GM23338 (cell line): Measurements from ENCODE around the gene LRMDA. TPM values are rescaled to one million over a fixed set of nuclear protein-coding genes. Genes with fewer than 3 reads are reported as not detected.
A peak's percentile ranks its signal among the peaks of the same experiment; 100 is the strongest.

Experiments used
- ATAC-seq: fragments of 200-7000 bp; cut with Tn5 transposase; 3 replicates; pipeline ENCODE4 v1.9.1; 2020
- DNase-seq: peaks from one replicate; pipeline ENCODE4 v3.0.0-alpha.2; 2015; ENCODE audit warnings: low spot score
- H2AFZ ChIP-seq: fragments of 200-600 bp; sonication (generic); 2 replicates; pipeline ENCODE4 v1.8.0; 2016; ENCODE audit warnings: antibody characterized with exemption, mild to moderate bottlenecking, moderate library complexity
- H3F3A ChIP-seq: fragments of 200-600 bp; sonication (generic); replicated peaks from 2 replicates; pipeline ENCODE4 v1.8.0; 2017; ENCODE audit warnings: antibody characterized with exemption, mixed run types, low read depth
- H3K27ac ChIP-seq: fragments of 200-600 bp; sonication (generic); 2 replicates; pipeline ENCODE4 v1.6.1; 2016; ENCODE audit warnings: low read depth
- H3K27me3 ChIP-seq: fragments of 200-600 bp; sonication (generic); 2 replicates; pipeline ENCODE4 v1.8.0; 2016; ENCODE audit warnings: mild to moderate bottlenecking, mixed run types, moderate library complexity; ENCODE audit not compliant: insufficient read depth
- H3K36me3 ChIP-seq: fragments of 200-600 bp; sonication (generic); 2 replicates; pipeline ENCODE4 v1.8.0; 2016; ENCODE audit warnings: mild to moderate bottlenecking; ENCODE audit not compliant: insufficient read depth
- H3K4me1 ChIP-seq: fragments of 200-600 bp; sonication (generic); 2 replicates; pipeline ENCODE4 v1.8.0; 2016; ENCODE audit warnings: mild to moderate bottlenecking, moderate library complexity; ENCODE audit not compliant: insufficient read depth
- H3K4me2 ChIP-seq: fragments of 200-600 bp; sonication (generic); 2 replicates; pipeline ENCODE4 v1.7.1; 2017; ENCODE audit warnings: mixed run types
- H3K4me3 ChIP-seq: fragments of 200-600 bp; sonication (generic); 2 replicates; pipeline ENCODE4 v1.6.1; 2016; ENCODE audit warnings: mixed run types
- H3K79me2 ChIP-seq: fragments of 200-600 bp; sonication (generic); replicated peaks from 2 replicates; pipeline ENCODE4 v1.8.0; 2017; ENCODE audit warnings: mild to moderate bottlenecking; ENCODE audit not compliant: insufficient read depth
- H3K9me2 ChIP-seq: fragments of 200-600 bp; sonication (generic); 2 replicates; pipeline ENCODE4 v1.8.0; 2017; ENCODE audit not compliant: insufficient read depth
- H4K20me1 ChIP-seq: fragments of 200-600 bp; sonication (generic); replicated peaks from 2 replicates; pipeline ENCODE4 v1.8.0; 2017; ENCODE audit warnings: mild to moderate bottlenecking; ENCODE audit not compliant: insufficient read depth
- H3K27ac Mint-ChIP-seq: 2 replicates; pipeline ENCODE4 v1.8.0; 2020; ENCODE audit warnings: inconsistent platforms, mild to moderate bottlenecking, moderate library complexity, mixed read lengths
- H3K27me3 Mint-ChIP-seq: 3 replicates; pipeline ENCODE4 v1.8.0; 2022; ENCODE audit warnings: low read depth, mild to moderate bottlenecking, moderate library complexity, mixed read lengths, inconsistent platforms; ENCODE audit not compliant: insufficient read depth, poor library complexity
- H3K36me3 Mint-ChIP-seq: 3 replicates; pipeline ENCODE4 v1.8.0; 2021; ENCODE audit warnings: low read depth, mild to moderate bottlenecking, inconsistent platforms, moderate library complexity, mixed read lengths
- H3K4me1 Mint-ChIP-seq: 3 replicates; pipeline ENCODE4 v1.8.0; 2020; ENCODE audit warnings: mild to moderate bottlenecking, inconsistent platforms, mixed read lengths
- H3K4me3 Mint-ChIP-seq: 3 replicates; pipeline ENCODE4 v1.8.0; 2021; ENCODE audit warnings: moderate library complexity, mild to moderate bottlenecking, inconsistent platforms, mixed read lengths
- H3K9me3 Mint-ChIP-seq: 3 replicates; pipeline ENCODE4 v1.8.0; 2020; ENCODE audit warnings: moderate library complexity, mild to moderate bottlenecking, inconsistent platforms, mixed read lengths
- CREB1 ChIP-seq: fragments of 250-450 bp; sonication (Bioruptor Pico); IDR thresholded peaks from 2 replicates; pipeline ENCODE4 v1.5.0; 2020; ENCODE audit warnings: low read depth, mild to moderate bottlenecking, moderate library complexity
- CTCF ChIP-seq, 2 experiments: fragments of 200-600 bp in 1 of 2; sonication (generic) in 1 of 2; conservative IDR thresholded peaks; 2 replicates each; pipeline versions ENCODE4 v1.5.1 to v1.6.1; 2016 to 2017; ENCODE audit warnings: antibody characterized with exemption in 2 of 2, low read depth in 2 of 2, mild to moderate bottlenecking in 2 of 2, moderate library complexity in 1 of 2
- ETS1 ChIP-seq: IDR thresholded peaks from 2 replicates; pipeline ENCODE4 v1.6.1; 2016; ENCODE audit warnings: antibody characterized with exemption
- EZH2phosphoT487 ChIP-seq: fragments of 200-600 bp; sonication (generic); IDR thresholded peaks from one replicate; pipeline ENCODE4 v1.8.1; 2018; ENCODE audit warnings: antibody characterized with exemption; ENCODE audit not compliant: unreplicated experiment
- NANOG ChIP-seq: IDR thresholded peaks from 2 replicates; pipeline ENCODE4 v1.6.1; 2016; ENCODE audit warnings: antibody characterized with exemption, borderline replicate concordance
- POLR2AphosphoS5 ChIP-seq: IDR thresholded peaks from 2 replicates; pipeline ENCODE4 v1.6.1; 2016; ENCODE audit warnings: antibody characterized with exemption, low read depth
- ZNF331 ChIP-seq: fragments of 250-450 bp; sonication (Bioruptor Pico); IDR thresholded peaks from 2 replicates; pipeline ENCODE4 v1.5.0; 2020; ENCODE audit warnings: low read depth, mild to moderate bottlenecking, moderate library complexity
- ZNF462 ChIP-seq: fragments of 250-450 bp; sonication (Bioruptor Pico); IDR thresholded peaks from 2 replicates; pipeline ENCODE4 v1.5.0; 2020; ENCODE audit warnings: mild to moderate bottlenecking, moderate library complexity
- polyA plus RNA-seq: library from polyadenylated mRNA; unstranded; fragments of >200 nt; fragmentation: Nextera tagmentation; extraction: Ambion mirVana; gene quantifications from 2 replicates; pipeline ENCODE4 v1.2.1, GENCODE V29; 2016
- total RNA-seq: library from RNA; depleted of rRNA; stranded (reverse); fragments of >200 nt; shearing (Covaris generic); gene quantifications from 2 replicates; pipeline ENCODE4 v1.2.3, GENCODE V29; 2014

LRMDA gene
- total and polyA plus RNA-seq, 2 experiments from 2014 or later: 0.90 to 1.8 TPM

- Histone ChIP-seq H4K20me1 (no peaks in the 10 kb centered on the region), H2AFZ (peak overlapping the region; percentile 89; the same call in 1 of the 2 replicates), H3K4me2 (no peak overlapping the region), H3K27ac (no peak overlapping the region), H3F3A (no peaks in the 10 kb centered on the region), H3K79me2 (no peaks in the 10 kb centered on the region), H3K4me3 (no peak overlapping the region), H3K27me3 (no peaks in the 10 kb centered on the region), H3K9me2 (peaks cover 11% of the 10 kb centered on the region; the same call in 1 of the 2 replicates), H3K4me1 (no peaks in the 10 kb centered on the region; the same call in 1 of the 2 replicates), H3K36me3 (no peaks in the 10 kb centered on the region)
- TF ChIP-seq EZH2phosphoT487 (no peak), CTCF (conservative IDR thresholded peaks at IDR 0.05; ENCODE audit: low read depth in 2 of 2) (no peak), ZNF331 (CRISPR knock-in tag) (no peak), POLR2AphosphoS5 (no peak), NANOG (no peak), ETS1 (no peak), ZNF462 (no peak), CREB1 (CRISPR knock-in tag) (no peak)
- H3K27me3 Mint-ChIP-seq: no peaks in the 10 kb centered on the region
- no peak overlapping the region for H3K4me3 Mint-ChIP-seq
- peaks cover 23% of the 10 kb centered on the region for H3K4me1 Mint-ChIP-seq
- no peaks in the 10 kb centered on the region for H3K36me3 Mint-ChIP-seq
- 0 out of 3 replicates have a peak, but pooled peaks cover under 1% of the 10 kb centered on the region for H3K9me3 Mint-ChIP-seq
- ATAC-seq (no peak), DNase-seq (no peak)
- H3K27ac Mint-ChIP-seq: no peak overlapping the region
These were observed 865.5 kb downstream of the LRMDA start for GRCh38 chr10:76296957-76297356.
